NCI-H2227 (cell line): ENCODE measurements around the gene POU5F1.
"Not testable (repeated sequence)": the region's sequence is repeated elsewhere in the genome, so short reads cannot be mapped to it uniquely, and the experiment has no call there.

Experiments
- DNase-seq: peaks from one replicate; lab custom pipeline; 2025; ENCODE audit not compliant: unreplicated experiment; lab: John Stamatoyannopoulos, UW

The POU5F1 gene

GRCh38 chr6:31192431-31193105 lies 22.1 kb upstream of the POU5F1 start:
- DNase-seq: peak; percentile 77

- no peak for DNase-seq
Observed at GRCh38 chr6:31190488-31190887, 20.0 kb upstream of the POU5F1 start.

GRCh38 chr6:31189223-31189622 lies 18.7 kb upstream of the POU5F1 start:
- DNase-seq: not testable (repeated sequence)

- no peak for DNase-seq
Observed at GRCh38 chr6:31187780-31188194, 17.3 kb upstream of the POU5F1 start.

GRCh38 chr6:31186052-31186734 lies 15.7 kb upstream of the POU5F1 start:
- DNase-seq: no peak

GRCh38 chr6:31185695-31186051 lies 15.2 kb upstream of the POU5F1 start:
- DNase-seq: not testable (repeated sequence)

GRCh38 chr6:31183859-31184258 lies 13.4 kb upstream of the POU5F1 start:
- DNase-seq: not testable (repeated sequence)

GRCh38 chr6:31183287-31183686 lies 12.8 kb upstream of the POU5F1 start:
- not testable (repeated sequence) for DNase-seq

GRCh38 chr6:31180500-31180899 lies 10.0 kb upstream of the POU5F1 start:
- DNase-seq: peak; percentile 88

- DNase-seq: no peak
Observed at GRCh38 chr6:31179896-31180295, 9.4 kb upstream of the POU5F1 start.

- DNase-seq: no peak
Observed at GRCh38 chr6:31179042-31179386, 8.5 kb upstream of the POU5F1 start.

- no peak for DNase-seq
Observed at GRCh38 chr6:31178143-31179041, 7.9 kb upstream of the POU5F1 start.

- no peak for DNase-seq
Observed at GRCh38 chr6:31175971-31176370, 5.5 kb upstream of the POU5F1 start.

- DNase-seq: no peak
Observed at GRCh38 chr6:31174378-31174777, 3.9 kb upstream of the POU5F1 start.

- no peak for DNase-seq
Observed at GRCh38 chr6:31173406-31173805, 2.9 kb upstream of the POU5F1 start.

GRCh38 chr6:31172973-31173384 lies 2.5 kb upstream of the POU5F1 start:
- no peak for DNase-seq

GRCh38 chr6:31171931-31172905 lies 1.7 kb upstream of the POU5F1 start:
- DNase-seq: no peak

- no peak for DNase-seq
Observed at GRCh38 chr6:31170987-31171671, 647 bp upstream of the POU5F1 start.

- not testable (repeated sequence) for DNase-seq
Observed at GRCh38 chr6:31169858-31170599, 453 bp downstream of the POU5F1 start.
